IPS DF 19.7 (cell line): ENCODE data around the gene ZCCHC8.
"Not testable (repeated sequence)": the region's sequence is repeated elsewhere in the genome, so short reads cannot be mapped to it uniquely, and the experiment has no call there.

ENCODE experiments used
- DNase-seq: peaks from one replicate; pipeline ENCODE4 v3.0.0-alpha.2; 2013; ENCODE audit warnings: low read depth, low spot score

Gene ZCCHC8

DNA sequence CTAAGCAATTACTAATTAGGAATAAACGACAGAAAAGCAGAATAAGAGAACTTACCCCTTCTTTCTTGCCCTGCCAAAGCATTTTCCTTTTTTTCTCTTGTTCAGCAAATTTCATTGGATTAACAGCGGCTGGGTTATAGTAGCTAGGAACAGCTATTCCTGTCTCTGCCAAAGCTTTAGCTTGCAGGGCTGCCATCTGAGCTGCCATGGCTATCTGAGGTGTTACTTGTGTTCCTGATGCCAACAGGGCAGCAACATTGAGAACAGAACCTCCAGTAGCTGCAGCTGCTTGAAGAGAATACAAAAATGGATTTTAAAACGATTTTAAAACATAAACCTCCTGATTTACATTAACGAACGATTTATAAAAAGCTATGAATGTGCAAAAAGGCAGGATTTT is 7.4 kb upstream of the ZCCHC8 start:
- no peak for DNase-seq

DNA sequence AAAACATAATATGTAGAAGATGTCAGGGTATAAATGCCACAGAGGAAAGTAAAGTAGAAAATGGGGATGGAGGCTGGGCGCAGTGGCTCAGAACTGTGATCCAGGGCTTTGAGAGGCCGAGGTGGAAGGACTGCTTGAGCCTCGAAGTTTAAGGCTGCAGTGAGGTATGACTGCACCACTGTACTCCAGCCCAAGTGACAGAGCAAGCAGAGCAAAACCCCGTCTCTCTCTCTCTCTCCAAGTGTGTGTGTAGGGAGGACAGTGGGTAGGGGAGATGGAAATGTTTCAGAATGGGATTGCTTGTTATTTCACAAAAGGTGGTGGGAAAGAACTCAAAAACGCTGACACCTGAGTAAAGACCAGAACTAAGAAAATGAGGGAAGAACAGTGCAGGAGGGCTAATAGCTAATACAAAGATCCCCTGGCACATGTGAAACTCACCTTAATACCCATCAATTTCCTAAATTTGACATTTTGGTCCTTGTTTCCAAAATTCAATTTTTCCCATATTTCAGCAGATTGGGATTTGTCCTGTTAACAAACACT is 5.7 kb upstream of the ZCCHC8 start:
- no peak for DNase-seq

DNA sequence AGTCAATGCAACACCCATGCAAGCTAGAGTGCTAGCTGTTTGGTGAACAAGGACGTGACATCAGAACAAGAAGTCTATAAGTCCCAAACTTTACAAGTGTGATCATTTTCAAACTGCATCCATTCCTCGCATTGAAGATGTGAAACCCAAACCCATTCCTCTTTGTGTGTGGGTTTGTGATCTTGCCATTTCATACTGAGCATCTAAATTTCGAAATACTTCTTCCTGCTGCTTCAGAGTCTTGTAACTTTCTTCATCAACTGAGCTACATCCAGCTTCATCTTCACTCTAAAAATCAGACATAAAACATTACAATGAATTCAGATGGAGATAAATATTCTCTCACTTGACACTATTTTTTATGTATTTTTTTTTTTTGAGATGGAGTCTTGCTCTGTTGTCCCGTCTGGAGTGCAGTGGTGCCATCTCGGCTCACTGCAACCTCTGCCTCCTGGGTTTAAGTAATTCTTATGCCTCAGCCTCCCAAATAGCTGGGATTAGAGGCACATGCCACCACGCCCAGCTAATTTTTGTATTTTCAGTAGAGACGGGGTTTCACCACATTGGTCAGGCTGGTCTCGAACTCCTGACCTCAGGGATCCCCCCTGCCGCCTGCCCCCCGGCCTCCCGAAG is 4.8 kb upstream of the ZCCHC8 start:
- no peak for DNase-seq

DNA sequence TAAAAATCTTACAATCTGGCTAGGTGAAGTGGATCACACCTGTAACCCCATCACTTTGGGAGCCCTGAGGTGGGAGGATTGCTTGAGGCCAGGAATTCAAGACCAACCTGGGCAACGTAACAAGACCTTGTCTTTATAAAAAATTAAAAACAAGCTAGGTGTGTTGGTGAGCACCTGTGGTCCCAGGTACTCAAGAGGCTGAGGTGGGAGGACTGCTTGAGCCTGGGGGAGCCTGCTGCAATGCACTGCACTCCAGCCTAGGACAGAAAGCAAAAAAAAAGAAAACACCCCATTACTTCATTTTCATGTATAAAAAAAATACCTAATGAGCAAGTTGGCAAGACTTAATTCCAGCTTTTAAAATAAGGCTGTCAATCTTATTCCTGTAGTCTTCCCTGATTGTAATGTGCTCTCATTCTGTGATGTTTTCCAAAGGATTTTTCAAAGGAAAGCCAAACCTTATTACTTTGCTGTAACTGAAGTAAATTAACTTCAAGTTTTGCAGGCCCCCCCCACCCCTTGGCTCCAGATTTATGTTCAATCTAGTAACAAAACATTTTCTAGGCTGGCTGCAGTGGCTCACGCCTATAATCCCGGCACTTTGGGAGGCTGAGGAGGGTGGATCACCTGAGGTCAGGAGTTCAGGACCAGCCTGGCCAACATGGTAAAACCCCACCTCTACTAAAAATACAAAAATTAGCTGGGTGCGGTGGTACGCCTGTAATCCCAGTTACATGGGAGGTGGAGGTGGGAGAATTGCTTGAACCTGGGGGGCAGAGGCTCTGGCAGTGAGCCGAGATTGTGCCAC is 3.3 kb upstream of the ZCCHC8 start:
- no peak for DNase-seq

DNA sequence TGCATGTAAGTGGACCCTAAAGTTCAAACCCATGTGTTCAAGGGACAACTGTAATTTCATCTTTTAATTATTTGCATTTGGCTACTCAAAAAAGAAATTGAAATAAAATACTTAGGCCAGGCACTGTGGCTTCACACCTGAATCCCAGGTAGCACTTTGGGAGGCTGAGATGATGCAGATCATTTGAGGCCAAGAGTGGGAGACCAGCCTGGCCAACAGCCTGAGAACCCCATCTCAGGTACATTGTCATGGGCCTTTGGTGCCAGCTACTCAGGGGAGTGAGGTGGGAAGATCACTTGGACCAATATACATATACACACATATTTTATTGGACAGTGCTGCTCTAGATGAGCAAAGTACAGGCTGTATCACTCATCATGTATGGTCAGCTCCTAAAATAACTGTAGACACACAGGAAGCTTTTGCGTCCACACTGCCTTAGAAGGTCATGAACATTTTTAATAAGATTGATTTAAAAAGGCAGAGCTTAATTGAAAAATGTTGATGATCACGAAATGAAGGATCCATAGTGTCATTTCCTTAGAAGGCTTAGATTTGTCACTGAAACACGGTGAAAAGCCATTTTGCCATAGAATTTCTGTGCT is 2.5 kb upstream of the ZCCHC8 start:
- no peak for DNase-seq

DNA sequence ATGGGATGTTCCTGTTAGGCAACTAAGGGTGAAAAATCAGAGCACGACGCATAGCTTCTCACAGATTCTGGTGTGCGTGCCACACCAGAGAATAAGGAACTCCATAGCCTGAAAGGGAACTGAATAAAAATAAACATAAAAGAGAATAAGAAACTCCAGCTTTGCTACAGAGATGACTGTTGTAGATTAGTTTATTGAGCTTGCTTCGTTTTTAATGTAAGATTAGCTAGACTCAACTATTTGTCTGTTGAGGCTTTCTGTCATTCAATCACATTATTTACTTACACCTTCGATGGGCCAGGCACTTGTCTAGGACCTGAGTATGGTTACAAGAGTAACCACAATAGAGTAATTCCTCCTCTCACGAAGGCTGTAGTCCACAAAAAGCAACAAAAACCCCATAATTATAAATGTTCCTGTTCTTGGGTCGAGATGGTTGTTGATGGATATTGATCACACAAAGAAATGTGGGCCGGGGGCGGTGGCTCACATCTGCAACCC is 807 bp upstream of the ZCCHC8 start:
- DNase-seq: no peak

DNA sequence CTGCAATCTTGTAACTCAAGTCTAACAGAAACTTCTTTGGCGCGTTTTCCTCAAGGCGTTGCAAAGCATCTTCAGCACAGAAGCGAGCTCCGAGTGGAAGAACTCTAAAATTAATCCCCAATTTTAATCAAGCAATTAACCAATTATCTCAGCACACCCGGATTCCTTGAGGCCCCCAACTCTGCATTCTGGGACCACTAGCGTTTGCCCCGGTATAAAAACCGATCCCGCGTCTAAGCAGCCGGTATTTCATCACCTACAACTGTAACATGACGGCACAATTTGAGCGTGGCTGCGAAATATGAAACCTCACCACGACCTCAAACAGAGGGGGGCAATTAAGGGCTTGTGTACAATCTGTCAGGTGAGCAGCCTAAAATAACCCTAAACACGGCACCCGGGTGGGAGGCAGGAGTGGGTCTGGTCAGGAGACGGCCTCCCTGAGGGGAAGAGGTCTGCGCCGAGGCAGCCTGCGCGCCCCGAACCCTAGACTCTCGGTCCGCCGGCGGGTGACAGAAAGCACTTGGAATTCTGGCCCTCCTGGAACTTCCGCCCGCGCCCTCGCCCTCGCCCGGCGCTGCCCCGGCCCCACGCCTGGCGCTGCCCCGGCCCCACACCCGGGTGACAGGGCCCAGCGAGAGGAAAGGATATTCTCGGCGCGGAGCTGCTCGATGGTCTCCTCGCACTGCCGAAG is 594 bp downstream of the ZCCHC8 start:
- no peak for DNase-seq

DNA sequence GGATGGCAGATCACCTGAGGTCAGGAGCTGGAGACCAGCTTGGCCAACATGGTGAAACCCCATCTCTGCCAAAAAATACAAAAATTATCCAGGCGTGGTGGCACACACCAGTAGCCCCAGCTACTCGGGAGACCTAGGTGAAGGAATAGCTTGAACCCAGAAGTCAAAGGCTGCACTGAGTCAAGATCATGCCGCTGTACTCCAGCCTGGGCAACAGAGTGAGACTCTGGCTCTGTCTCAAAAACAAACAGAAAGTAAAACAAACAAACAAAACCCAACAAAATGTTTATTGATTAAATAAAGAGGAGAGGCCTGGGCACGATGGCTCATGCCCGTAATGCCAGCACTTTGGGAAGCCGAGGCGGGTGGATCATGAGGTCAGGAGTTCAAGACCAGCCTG is 5.5 kb downstream of the ZCCHC8 start:
- DNase-seq: no peak

DNA sequence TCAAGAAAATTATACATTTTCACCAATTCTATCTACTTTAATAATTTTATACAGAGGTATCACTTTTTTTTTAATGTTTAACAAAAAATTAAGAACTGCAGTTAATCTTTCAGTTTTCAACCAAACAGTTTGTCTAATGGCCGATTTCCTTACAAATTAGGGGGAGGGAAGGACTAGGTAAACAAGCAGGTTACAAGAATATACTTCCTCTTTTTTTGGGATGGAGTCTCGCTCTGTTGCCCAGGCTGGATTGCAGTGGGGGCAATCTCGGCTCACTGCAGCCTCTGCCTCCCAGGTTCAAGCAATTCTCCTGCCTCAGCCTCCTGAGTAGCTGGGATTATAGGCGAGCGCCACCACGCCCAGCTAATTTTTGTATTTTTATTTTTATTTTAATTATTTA is 7.5 kb downstream of the ZCCHC8 start:
- not testable (repeated sequence) for DNase-seq

DNA sequence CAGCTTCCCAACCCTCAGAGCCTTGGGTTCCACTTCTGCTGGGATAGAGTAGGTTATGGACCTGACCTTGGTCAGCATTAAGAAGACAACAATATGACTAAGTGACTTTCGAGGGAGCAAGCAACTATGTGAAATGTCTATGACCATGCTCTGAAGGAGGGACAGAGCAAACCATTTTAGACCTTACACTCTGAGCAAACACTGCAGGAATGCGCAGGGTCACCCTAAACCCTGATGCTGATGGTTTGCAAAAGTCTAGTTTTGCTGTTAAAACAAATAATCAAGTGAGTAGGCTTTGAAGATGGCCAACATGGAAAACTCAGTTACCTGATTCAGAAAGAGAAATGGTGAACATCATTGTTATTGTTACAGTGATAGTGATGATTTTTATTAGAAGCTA is 8.7 kb downstream of the ZCCHC8 start:
- no peak for DNase-seq

DNA sequence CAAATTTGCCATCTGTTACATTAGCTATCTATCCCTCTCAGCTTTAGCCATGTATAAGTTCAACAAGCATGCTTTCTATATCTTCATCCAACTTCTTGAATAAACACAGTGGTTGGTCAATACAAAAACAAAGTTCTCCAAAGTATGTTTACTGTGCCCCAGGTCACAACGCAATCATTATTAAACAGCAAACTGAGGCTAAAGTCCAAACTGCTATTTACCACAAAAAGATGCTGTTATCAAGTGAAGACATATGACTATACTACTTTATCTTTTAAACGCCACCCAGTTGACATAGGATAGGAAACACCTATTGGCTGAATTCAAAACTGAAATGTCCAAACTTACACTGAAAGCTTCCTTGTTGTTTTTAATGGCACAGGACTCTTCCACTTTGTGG is 11.7 kb downstream of the ZCCHC8 start:
- DNase-seq: no peak

DNA sequence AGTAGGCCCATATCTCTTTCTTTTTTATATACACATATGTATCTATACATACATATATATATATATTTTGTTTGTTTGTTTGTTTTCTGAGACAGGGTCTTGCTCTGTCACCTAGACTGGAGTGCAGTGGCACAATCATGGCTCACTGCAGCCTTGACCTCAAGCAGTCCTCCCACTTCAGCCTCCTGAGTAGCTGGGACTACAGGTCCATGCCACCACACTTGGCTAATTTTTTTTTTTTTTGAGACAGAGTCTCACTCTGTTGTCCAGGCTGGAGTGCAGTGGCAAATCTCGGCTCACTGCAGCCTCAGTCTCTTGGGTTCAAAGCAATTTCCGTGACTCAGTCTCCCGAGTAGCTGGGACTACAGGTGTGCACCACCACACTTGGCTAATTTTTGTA is 12.9 kb downstream of the ZCCHC8 start:
- not testable (repeated sequence) for DNase-seq

DNA sequence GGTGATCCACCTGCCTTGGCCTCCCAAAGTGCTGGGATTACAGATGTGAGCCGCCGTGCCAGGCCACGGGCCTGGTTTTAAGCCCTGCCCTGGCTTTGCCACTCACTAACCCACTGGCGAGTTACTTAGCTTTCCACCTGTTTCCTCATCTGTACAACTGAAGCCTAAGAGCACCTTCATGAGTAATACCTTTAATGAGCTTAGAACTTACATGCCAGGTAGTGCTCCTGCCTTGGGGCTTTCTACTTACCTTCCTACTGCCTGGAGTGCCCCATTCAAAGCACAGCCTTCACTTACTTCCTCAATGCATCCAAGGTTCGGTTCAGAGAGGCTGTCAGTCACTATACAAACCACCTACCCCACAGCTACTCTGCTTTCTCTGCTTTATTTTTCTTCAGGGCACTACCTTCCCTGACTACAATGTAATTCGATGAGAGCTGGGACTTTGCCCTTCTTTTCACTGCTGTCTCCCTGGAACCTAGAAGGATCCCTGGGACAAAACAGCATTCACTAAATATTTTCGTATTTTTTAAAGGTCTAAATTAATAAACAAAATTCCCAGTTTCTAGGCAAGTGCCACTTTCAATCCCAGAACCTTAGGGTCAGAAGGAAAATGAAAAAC is 13.8 kb downstream of the ZCCHC8 start:
- no peak for DNase-seq

DNA sequence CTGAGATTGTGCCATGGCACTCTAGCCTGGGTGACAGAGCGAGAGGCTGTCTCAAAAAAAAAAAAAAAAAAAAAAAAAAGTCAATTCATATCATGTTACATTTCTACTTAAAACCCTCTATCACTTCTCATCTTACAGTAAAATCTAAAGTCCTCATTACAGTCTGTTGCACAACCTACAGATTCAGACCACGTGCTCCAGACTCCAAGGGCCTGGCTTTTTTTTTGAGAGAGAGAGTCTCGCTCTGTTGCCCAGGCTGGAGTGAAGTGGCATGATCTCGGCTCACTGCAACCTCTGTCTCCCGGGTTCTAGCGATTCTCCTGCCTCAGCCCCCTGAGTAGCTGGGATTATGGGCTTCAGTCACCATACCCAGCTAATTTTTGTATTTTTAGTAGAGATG is 14.4 kb downstream of the ZCCHC8 start:
- DNase-seq: not testable (repeated sequence)

DNA sequence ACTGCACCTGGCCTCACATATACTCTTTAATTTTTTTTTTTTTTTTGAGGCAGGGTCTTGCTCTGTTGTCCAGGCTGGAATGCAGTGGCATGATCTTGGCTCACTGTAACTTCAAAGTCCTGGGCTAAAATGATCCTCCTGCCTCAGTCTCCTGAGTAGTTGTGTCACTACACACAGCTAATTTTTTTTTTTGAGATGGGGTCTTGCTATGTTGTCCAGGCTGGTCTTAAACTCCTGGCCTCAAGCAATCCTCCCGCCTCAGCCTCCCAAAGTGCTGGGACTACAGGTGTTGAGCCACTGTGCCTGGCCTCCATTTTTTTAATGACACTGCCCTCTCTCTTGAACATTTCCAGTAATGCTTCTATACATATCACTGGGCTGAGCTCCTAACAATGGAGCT is 16.3 kb downstream of the ZCCHC8 start:
- not testable (repeated sequence) for DNase-seq

DNA sequence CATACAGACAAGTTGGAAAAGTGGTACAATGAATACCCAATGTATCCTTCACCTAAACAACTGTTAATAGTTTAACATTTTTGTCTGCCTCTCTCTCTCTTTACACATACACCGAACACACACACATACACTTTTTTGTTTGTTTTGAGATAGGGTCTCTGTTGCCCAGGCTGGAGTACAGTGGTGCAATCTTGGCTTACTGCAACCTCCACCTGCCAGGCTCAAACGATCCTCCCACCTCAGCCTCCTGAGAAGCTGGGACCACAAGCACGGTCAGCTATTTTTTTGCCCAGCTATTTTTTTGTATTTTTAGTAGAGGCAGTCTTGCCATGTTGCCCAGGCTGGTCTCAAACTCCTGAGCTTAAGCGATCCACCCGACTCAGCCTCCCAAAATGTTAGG is 16.8 kb downstream of the ZCCHC8 start:
- no peak for DNase-seq

DNA sequence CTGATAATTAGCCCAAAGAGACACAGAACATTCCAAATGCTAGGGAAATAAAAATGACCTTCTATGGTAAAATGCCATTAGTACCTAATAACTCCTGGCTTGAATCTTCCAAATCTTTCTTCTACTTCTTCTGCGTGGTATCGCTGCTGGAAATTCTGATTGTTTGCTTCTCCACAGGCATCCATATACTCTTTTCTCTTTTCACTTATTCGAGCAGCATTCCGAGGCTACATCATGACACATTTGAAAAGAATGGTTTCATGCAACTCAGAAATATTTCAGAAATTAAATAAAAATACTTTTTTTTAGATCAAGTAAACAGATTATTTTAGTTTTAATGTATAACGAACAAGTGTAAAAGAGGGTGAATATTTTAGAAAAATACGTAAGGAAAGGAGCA is 18.9 kb downstream of the ZCCHC8 start:
- no peak for DNase-seq

DNA sequence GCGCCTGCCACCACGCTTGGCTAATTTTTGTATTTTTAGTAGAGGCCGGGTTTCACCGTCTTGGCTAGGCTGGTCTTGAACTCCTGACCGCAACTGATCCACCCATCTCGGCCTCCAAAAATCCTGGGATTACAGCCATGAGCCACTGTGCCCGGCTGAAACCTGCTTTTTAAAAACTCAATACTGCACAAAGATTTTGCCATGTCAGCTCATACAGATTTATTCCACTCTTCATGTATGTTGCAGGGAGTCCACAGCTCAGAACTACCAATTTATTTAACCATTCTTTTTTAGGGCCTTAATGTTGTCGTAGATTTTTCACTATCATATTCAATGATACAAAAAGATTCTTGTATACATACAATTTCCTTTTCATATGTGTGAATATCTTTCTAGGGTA is 20.0 kb downstream of the ZCCHC8 start:
- no peak for DNase-seq

DNA sequence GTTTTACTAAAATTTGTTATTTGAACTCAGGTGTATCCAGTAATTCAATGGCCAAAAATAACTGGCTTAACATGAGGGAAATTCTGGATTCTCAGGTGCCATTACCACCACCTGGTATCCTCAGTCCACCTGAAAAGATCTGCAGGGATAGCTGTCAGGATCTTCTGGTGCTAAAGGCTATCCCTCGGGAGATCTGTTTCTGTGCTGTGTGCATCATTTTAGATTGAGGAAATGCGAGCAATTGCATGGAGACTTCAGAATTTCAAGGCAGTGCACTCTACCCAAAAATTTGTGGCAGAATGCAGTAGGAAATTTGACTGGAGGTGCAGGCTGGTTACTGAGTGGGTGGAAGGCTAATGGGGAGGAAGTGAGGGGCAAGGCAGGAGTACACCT is 26.4 kb downstream of the ZCCHC8 start:
- no peak for DNase-seq

DNA sequence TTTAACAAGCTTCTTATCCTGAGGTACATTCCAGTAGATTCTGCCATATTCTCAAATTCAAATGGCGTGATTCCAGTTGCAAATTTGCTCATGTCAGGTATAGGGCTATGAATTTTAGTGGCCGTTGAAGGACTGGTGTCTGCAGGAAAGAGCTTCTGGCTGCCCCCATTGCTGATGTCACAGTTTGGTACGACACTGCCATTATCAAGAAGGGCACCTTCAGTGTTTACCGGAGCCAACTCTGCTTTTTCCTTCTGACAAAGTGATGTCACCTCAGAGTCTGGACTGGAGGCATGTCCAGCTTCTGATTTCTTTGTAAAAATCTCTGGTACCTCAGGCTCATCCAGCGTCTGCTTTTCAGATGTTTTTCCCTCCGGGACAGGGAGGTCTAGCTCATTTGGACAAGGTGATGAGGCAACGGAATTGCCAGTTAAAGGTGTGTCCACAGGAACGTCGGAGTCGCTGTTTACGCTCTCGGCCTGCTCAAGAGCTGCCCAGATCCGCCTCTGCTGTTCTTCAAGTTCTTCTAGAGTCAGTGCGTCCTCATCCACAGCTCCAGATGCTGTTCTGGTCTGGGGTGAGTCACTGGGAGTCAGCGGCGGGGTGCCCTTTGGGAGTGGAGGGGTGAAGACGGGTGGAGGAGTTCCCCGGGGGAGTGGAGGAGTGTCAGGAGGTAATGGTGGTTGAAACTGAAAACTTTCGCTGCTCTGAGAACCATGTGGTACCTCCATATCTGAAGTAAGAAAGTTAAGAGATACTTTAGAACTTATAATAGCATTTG is 27.0 kb downstream of the ZCCHC8 start:
- DNase-seq: no peak
